GM20000 (cell line): ENCODE data around the gene MARS1.
"Not testable (repeated sequence)": the region's sequence is repeated elsewhere in the genome, so short reads cannot be mapped to it uniquely, and the experiment has no call there.

Experiments
- DNase-seq: peaks from one replicate; pipeline ENCODE4 v3.0.0; 2012; ENCODE audit warnings: low spot score
- CTCF ChIP-seq: IDR thresholded peaks from 2 replicates; pipeline ENCODE4 v1.5.1; 2012; ENCODE audit warnings: mild to moderate bottlenecking, control low read depth; ENCODE audit errors: extremely low read depth, missing control alignments

MARS1 gene

GRCh38 chr12:57514720-57515407, 27.0 kb downstream of the MARS1 start:
- no peak for TF ChIP-seq CTCF
- no peak for DNase-seq

GRCh38 chr12:57515408-57515933, 27.6 kb downstream of the MARS1 start:
- no peak for DNase-seq
- TF ChIP-seq CTCF, result no peak

GRCh38 chr12:57515934-57516541, 28.2 kb downstream of the MARS1 start:
- no peak for TF ChIP-seq CTCF
- DNase-seq, result no peak

- DNase-seq, result no peak
- no peak for TF ChIP-seq CTCF
These were observed 28.8 kb downstream of the MARS1 start for GRCh38 chr12:57516617-57517153.

- no peak for TF ChIP-seq CTCF
- DNase-seq, result no peak
These were observed 29.3 kb downstream of the MARS1 start for GRCh38 chr12:57517187-57517586.

- not testable (repeated sequence) for DNase-seq
These were observed 29.9 kb downstream of the MARS1 start for GRCh38 chr12:57517718-57518117.

GRCh38 chr12:57518176-57518919, 30.5 kb downstream of the MARS1 start:
- no peak for DNase-seq
- no peak for TF ChIP-seq CTCF
